Heart right ventricle (tissue), 16 donors: Measurements from ENCODE around the gene SLAMF6. TPM values are rescaled to one million over a fixed set of nuclear protein-coding genes. Genes with fewer than 3 reads are reported as not detected.

Source experiments
- ATAC-seq, 8 donors: fragments of 200-7000 bp; cut with Tn5 transposase; one replicate each; pipeline ENCODE4 v1.9.1; 2020; ENCODE audit warnings: mild to moderate bottlenecking in 8 of 8, moderate library complexity in 8 of 8, moderate number of reproducible peaks in 1 of 8
- DNase-seq, 2 donors: peaks; one replicate each; pipeline ENCODE4 v3.0.0-alpha.2; 2020
- H3K27ac ChIP-seq, 10 donors: fragments of 200-600 bp; sonication (generic) in 2 of 10; one replicate each; pipeline versions ENCODE4 v1.5.0 to v1.8.0; 2020 to 2022; ENCODE audit warnings: mild to moderate bottlenecking in 3 of 10
- H3K27me3 ChIP-seq, 7 donors: fragments of 200-600 bp; one replicate each; pipeline ENCODE4 v1.8.0; 2021 to 2022; ENCODE audit warnings: mild to moderate bottlenecking in 2 of 7
- H3K36me3 ChIP-seq, 9 donors: fragments of 200-600 bp; sonication (generic) in 1 of 9; one replicate each; pipeline versions ENCODE4 v1.5.0 to v1.8.0; 2020 to 2022; ENCODE audit warnings: mild to moderate bottlenecking in 2 of 9
- H3K4me1 ChIP-seq, 9 donors: fragments of 200-600 bp; sonication (generic) in 1 of 9; one replicate each; pipeline versions ENCODE4 v1.5.0 to v1.8.0; 2020 to 2022; ENCODE audit warnings: mild to moderate bottlenecking in 4 of 9
- H3K4me3 ChIP-seq, 10 donors: fragments of 200-600 bp; sonication (generic) in 2 of 10; one replicate each; pipeline versions ENCODE4 v1.5.0 to v1.8.0; 2020 to 2022; ENCODE audit warnings: mild to moderate bottlenecking in 7 of 10, moderate library complexity in 2 of 10
- H3K9me3 ChIP-seq, 11 donors: fragments of 200-600 bp in 10 of 11; sonication (generic) in 2 of 11; one replicate each; pipeline versions ENCODE4 v1.5.0 to v1.8.0; 2013 to 2022; ENCODE audit warnings: mild to moderate bottlenecking in 2 of 11, control low read depth in 1 of 11, moderate library complexity in 1 of 11
- WGBS, 2 donors: extraction: QIAGEN DNeasy Blood & Tissue Kit; methylation state at CpG; one replicate each; pipeline ENCODE4 v1.1.7; 2013; ENCODE audit warnings: inconsistent platforms in 1 of 2; 5-methylcytosine and 5-hydroxymethylcytosine counted together
- intact Hi-C, 10 donors: fragments of 100-400 bp; cut with DNase I; formaldehyde crosslinking; loops; one replicate each; pipeline versions ENCODE4 v1.11.1 to v1.14.2; 2022
- polyA plus RNA-seq, 2 donors: library from polyadenylated mRNA; stranded (reverse); fragments of 200-250 nt; gene quantifications; one replicate each; pipeline ENCODE4 v1.2.3, GENCODE V29; 2013
- total RNA-seq, 10 donors: library from RNA; stranded (reverse); fragmentation: NEBNext Ultra II Directional in 3 of 10; extraction: Animal tissue kit (Norgen Biotek cat#: 25700) in 3 of 10; gene quantifications; one replicate each; pipeline versions ENCODE4 v1.2.1 to v1.2.4, GENCODE V29; 2021 to 2023
- TF ChIP-seq, protein P1 (sequence below), 9 donors: fragments of 200-600 bp; sonication (generic) in 2 of 9; IDR thresholded peaks; one replicate each; pipeline versions ENCODE4 v1.5.0 to v1.8.0; 2021 to 2022; ENCODE audit warnings: antibody characterized with exemption in 9 of 9, mild to moderate bottlenecking in 5 of 9, moderate library complexity in 1 of 9
- donor health status: Arrhythmogenic right ventricular cardiomyopathy.
- donor health status: ischemic (EF 13 %, LVEDD 7.1; RV severe dilation, severe dysfunction).
- donor health status: healthy with polysubstance abuse.
- donor health status: DM: no; HTN: yes; CAD: no.
- donor health status: DM: no; HTN: no; CAD: no.
- donor health status: ischemic (EF 25% LVEDD 6.9; RV normal size, moderate dysfunction).
- donor health status: ischemic (EF 25% LVEDD 5.7; RV mildly dilated, moderate dysfunction).
- donor health status: healthy.
- donor health status: DM: yes; HTN: yes; CAD: no.
- donor health status: Ischemic cardiomyopathy.
- donor health status: ischemic (EF 35%, LVEDD 5.7; RV mildly dilated, moderate dysfunction).
- donor health status: nonischemic (EF 11% LVEDD 7.7; RV severe dilation, severe dysfunction).
- donor health status: DM: yes; HTN: yes; CAD: no.
- donor health status: PGD.
- donor health status: ischemic (EF 29% LVEDD 5.4; RV normal size, mild dysfunction).
- donor health status: nonischemic (EF 23%, LVEDD 6.1; RV moderate dilation, normal function).

Gene SLAMF6
- total and polyA plus RNA-seq, 12 donors = 0.10 to 2.7 (median 0.33) TPM; not detected in 3

DNA sequence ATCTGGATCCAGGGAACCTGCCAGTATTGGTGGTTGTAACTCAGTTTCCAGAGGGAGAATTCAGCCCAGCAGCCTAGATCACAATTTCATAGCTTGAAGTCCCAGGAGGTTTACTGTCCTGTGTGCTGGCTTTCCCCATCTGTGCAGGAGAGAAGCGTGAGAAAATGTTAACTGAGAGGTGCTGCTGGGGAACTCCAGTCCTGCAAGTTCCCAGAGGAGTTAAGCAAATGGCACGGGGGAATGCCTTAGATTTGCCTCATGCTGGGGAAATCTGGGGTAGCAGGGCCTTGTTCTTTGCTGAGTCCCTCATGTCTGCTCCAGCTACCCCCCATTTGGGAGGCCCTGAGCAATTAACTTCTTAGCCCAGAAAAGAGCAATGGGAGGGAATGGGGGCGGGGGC, 25.1 kb upstream of the SLAMF6 start:
- TF ChIP-seq, protein P1, sequence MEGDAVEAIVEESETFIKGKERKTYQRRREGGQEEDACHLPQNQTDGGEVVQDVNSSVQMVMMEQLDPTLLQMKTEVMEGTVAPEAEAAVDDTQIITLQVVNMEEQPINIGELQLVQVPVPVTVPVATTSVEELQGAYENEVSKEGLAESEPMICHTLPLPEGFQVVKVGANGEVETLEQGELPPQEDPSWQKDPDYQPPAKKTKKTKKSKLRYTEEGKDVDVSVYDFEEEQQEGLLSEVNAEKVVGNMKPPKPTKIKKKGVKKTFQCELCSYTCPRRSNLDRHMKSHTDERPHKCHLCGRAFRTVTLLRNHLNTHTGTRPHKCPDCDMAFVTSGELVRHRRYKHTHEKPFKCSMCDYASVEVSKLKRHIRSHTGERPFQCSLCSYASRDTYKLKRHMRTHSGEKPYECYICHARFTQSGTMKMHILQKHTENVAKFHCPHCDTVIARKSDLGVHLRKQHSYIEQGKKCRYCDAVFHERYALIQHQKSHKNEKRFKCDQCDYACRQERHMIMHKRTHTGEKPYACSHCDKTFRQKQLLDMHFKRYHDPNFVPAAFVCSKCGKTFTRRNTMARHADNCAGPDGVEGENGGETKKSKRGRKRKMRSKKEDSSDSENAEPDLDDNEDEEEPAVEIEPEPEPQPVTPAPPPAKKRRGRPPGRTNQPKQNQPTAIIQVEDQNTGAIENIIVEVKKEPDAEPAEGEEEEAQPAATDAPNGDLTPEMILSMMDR (IDR thresholded peaks at IDR 0.05) = no peak
- no peak for DNase-seq
- Histone ChIP-seq H3K4me3 (no peak overlapping the region), H3K27me3 (peaks cover 0 to 10% (median 0%) of the 10 kb centered on the region in 7 donors), H3K4me1 (peaks cover 0 to 38% (median 0%) of the 10 kb centered on the region in 9 donors), H3K36me3 (peaks cover 0 to 47% (median 0%) of the 10 kb centered on the region in 9 donors), H3K9me3 (no peaks in the 10 kb centered on the region), H3K27ac (peak overlapping the region in 1 of 10 donors; percentile 52)
- no peak for ATAC-seq
- 72 to 77% methylated on average over 3 of the region's 3 CpGs for WGBS, 2 donors
- intact Hi-C loops = no loop called here

DNA sequence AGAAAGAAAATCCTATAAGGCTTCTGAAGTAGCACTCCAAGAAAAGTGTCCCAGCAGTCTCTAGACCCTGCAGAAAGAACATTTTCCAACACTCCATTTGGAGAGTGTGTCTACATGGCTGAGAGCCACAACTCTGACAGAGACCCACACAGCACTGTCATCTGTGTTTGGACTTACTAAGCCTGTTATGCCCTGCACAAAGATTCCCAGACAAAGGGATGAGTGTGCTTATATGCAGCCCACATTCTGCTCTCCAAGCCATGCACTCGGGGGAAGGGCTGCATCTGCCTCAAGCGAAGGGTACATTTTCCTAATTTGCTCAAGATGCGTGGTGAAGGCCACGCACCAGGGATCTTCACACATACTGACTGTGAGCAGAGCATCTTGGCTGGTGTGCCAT, 24.4 kb upstream of the SLAMF6 start:
- TF ChIP-seq, protein P1 (IDR thresholded peaks at IDR 0.05) = no peak
- 65 to 93% methylated on average over 4 of the region's 4 CpGs for WGBS, 2 donors
- no peak for ATAC-seq
- Histone ChIP-seq H3K27ac (peak overlapping the region in 1 of 10 donors; percentile 52), H3K4me3 (no peak overlapping the region), H3K9me3 (no peaks in the 10 kb centered on the region), H3K4me1 (peaks cover 0 to 40% (median 0%) of the 10 kb centered on the region in 9 donors), H3K36me3 (peaks cover 0 to 39% (median 0%) of the 10 kb centered on the region in 9 donors), H3K27me3 (peaks cover 0 to 10% (median 0%) of the 10 kb centered on the region in 7 donors)
- intact Hi-C loops = no loop called here
- DNase-seq = no peak

DNA sequence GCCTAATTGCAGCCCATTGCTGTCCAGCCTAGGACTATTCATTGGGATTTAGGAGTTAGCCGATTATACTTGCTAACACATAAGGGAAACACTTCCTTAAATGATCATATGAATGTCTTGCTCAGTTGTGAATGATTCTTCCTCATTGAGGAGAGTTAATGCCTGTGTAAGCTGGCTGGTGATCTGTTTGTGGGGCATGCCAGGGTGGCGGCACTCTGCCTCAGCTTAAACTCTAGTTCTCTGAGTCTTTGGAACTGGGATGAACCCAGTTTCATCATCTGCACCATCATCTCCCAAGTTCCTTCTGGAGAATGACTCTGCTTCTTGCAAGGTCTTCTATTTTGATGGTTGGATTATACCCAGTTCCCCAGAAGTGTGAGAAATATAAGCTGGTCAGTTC, 23.9 kb upstream of the SLAMF6 start:
- H3K27ac ChIP-seq = peak overlapping the region in 1 of 10 donors; percentile 54
- H3K27me3 ChIP-seq = peaks cover 0 to 10% (median 0%) of the 10 kb centered on the region in 7 donors
- DNase-seq = no peak
- intact Hi-C loops = no loop called here
- WGBS, 2 donors = 90 to 91% methylated on average over 2 of the region's 2 CpGs
- no peaks in the 10 kb centered on the region for H3K9me3 ChIP-seq
- H3K36me3 ChIP-seq = peaks cover 0 to 34% (median 0%) of the 10 kb centered on the region in 9 donors
- H3K4me1 ChIP-seq = peaks cover 0 to 45% (median 0%) of the 10 kb centered on the region in 9 donors
- TF ChIP-seq, protein P1 (IDR thresholded peaks at IDR 0.05) = no peak
- no peak overlapping the region for H3K4me3 ChIP-seq
- ATAC-seq = peak in 2 of 8 donors; percentile 41 to 67

DNA sequence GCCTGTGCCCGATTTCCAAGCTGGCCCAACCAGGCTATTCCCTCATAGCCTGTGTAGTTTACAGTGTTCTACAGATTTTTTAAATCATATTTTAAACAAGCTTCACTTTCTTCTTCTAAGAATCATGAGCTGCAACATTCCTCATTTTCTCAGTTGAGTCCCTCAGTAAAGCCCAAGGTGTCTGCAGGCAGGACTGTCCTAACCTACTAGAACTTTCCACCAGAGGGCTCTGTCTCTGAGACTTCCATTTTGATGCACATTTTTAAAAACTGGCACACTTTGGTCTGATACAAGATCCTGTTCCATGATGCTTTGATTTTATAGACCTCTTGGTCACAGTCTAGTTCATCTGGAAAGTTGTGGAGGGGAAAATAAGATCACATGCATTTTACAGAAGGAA, 21.6 kb upstream of the SLAMF6 start:
- 90 to 94% methylated on average over 1 of the region's 1 CpG for WGBS, 2 donors
- ATAC-seq = no peak
- H3K4me3 ChIP-seq = no peak overlapping the region
- peaks cover 0 to 3% (median 0%) of the 10 kb centered on the region in 7 donors for H3K27me3 ChIP-seq
- H3K27ac ChIP-seq = no peak overlapping the region
- DNase-seq = no peak
- H3K4me1 ChIP-seq = peaks cover 0 to 68% (median 9%) of the 10 kb centered on the region in 9 donors
- H3K9me3 ChIP-seq = no peaks in the 10 kb centered on the region
- peaks cover 0 to 15% (median 0%) of the 10 kb centered on the region in 9 donors for H3K36me3 ChIP-seq
- intact Hi-C loops = no loop called here
- TF ChIP-seq, protein P1 (IDR thresholded peaks at IDR 0.05) = peak in 6 of 9 donors; percentile 11 to 60 (median 30)
